K562 (cell line): ENCODE measurements around the gene HOXA9. TPM values are rescaled to one million over a fixed set of nuclear protein-coding genes. Genes with fewer than 3 reads are reported as not detected.

Experiments used
- ATAC-seq: fragments of 200-7000 bp; cut with Tn5 transposase; 3 replicates; pipeline ENCODE4 v1.9.1; 2020; ENCODE audit warnings: moderate library complexity
- BruUV-seq: library from RNA; stranded (reverse); fragments of 400-500 nt; replicated peaks from 2 replicates; lab custom pipeline; 2021; lab: Mats Ljungman, UMichigan
- CTCF ChIA-PET: fragments of 300-600 bp; formaldehyde crosslinking; extraction: SDS; loops from one replicate; lab custom pipeline; 2021; ENCODE audit warnings: low intra/inter-chr PET ratio; lab: Yijun Ruan, JAX
- POLR2A ChIA-PET: fragments of 300-600, 350-650 bp; sonication (Branson Sonifier 250); formaldehyde crosslinking; extraction: SDS; loops from one replicate; lab custom pipeline; 2021; ENCODE audit warnings: antibody characterized with exemption, inconsistent platforms; lab: Yijun Ruan, JAX
- DNase-seq, 4 experiments: peaks; one replicate each; pipeline versions ENCODE4 v3.0.0 to v3.0.0-alpha.2; 2011 to 2018; ENCODE audit warnings: low spot score in 3 of 4, mixed read lengths in 3 of 4; ENCODE audit errors: extremely low read depth in 1 of 4
- FAIRE-seq: peaks from 2 replicates; lab custom pipeline; 2011; peaks lifted over from hg19 to GRCh38; lab: Jason Lieb, UNC
- H2AFZ ChIP-seq: 2 replicates; pipeline ENCODE4 v1.6.0; 2011; ENCODE audit warnings: low read depth, low read length, control low read depth, inconsistent platforms
- H3K27ac ChIP-seq: fragments of 200-600 bp; 3 replicates; pipeline ENCODE4 v1.8.0; 2011; ENCODE audit warnings: low read depth, mild to moderate bottlenecking, control low read depth, inconsistent platforms, low read length, moderate library complexity, mixed read lengths; ENCODE audit errors: extremely low read depth
- H3K27me3 ChIP-seq, 2 experiments: fragments of 300-600 bp in 1 of 2; 2 replicates in 1 of 2; 3 replicates in 1 of 2; pipeline versions ENCODE4 v1.6.0 to v1.8.0; 2011; ENCODE audit warnings: inconsistent platforms in 2 of 2, low read length in 2 of 2, mild to moderate bottlenecking in 1 of 2, mixed read lengths in 1 of 2, moderate library complexity in 1 of 2; ENCODE audit not compliant: control insufficient read depth in 2 of 2, insufficient read depth in 2 of 2
- H3K36me3 ChIP-seq: fragments of 300-600 bp; 3 replicates; pipeline ENCODE4 v1.8.0; 2011; ENCODE audit warnings: mild to moderate bottlenecking, low read length, inconsistent platforms; ENCODE audit not compliant: control insufficient read depth, insufficient read depth
- H3K4me1 ChIP-seq, 2 experiments: fragments of 200-600 bp in 1 of 2; replicated peaks in 1 of 2; 2 replicates in 1 of 2; 3 replicates in 1 of 2; pipeline versions ENCODE4 v1.5.1 to v1.8.0; 2011; ENCODE audit warnings: inconsistent platforms in 2 of 2, low read length in 2 of 2, mild to moderate bottlenecking in 1 of 2, mixed read lengths in 1 of 2, moderate library complexity in 1 of 2; ENCODE audit not compliant: control insufficient read depth in 2 of 2, insufficient read depth in 2 of 2
- H3K4me2 ChIP-seq: 2 replicates; pipeline ENCODE4 v1.6.1; 2011; ENCODE audit warnings: low read length, control low read depth, inconsistent platforms, mixed read lengths; ENCODE audit not compliant: insufficient read depth
- H3K4me3 ChIP-seq: fragments of 200-600 bp; sonication (generic), shearing (Covaris generic); 2 replicates; pipeline ENCODE4 v1.5.1; 2016; ENCODE audit warnings: control low read depth, inconsistent platforms
- H3K79me2 ChIP-seq: fragments of 200-600 bp; 3 replicates; pipeline ENCODE4 v1.8.0; 2011; ENCODE audit warnings: low read length, inconsistent platforms; ENCODE audit not compliant: control insufficient read depth, insufficient read depth
- H3K9ac ChIP-seq, 2 experiments: 2 replicates each; pipeline versions ENCODE4 v1.6.0 to v1.6.1; 2011; ENCODE audit warnings: low read depth in 2 of 2, low read length in 2 of 2, control low read depth in 1 of 2, inconsistent platforms in 1 of 2, mild to moderate bottlenecking in 1 of 2, mixed read lengths in 1 of 2; ENCODE audit not compliant: insufficient read depth in 1 of 2
- H3K9me1 ChIP-seq: one replicate; pipeline ENCODE4 v1.6.0; 2011; ENCODE audit warnings: inconsistent platforms, mild to moderate bottlenecking, low read length, moderate library complexity; ENCODE audit not compliant: control insufficient read depth, insufficient read depth
- H3K9me3 ChIP-seq: replicated peaks from 2 replicates; pipeline ENCODE4 v1.5.1; 2011; ENCODE audit warnings: low read depth, low read length, inconsistent platforms; ENCODE audit not compliant: control insufficient read depth, insufficient read depth
- H4K20me1 ChIP-seq: replicated peaks from 2 replicates; pipeline ENCODE4 v1.6.1; 2011; ENCODE audit warnings: low read length, inconsistent platforms, mixed read lengths; ENCODE audit not compliant: control insufficient read depth, insufficient read depth
- CC2D1A ChIP-seq: fragments of 450-650 bp; IDR thresholded peaks from 2 replicates; pipeline ENCODE4 v1.6.1; 2017; ENCODE audit warnings: mild to moderate bottlenecking
- CHCHD3 ChIP-seq: fragments of 250-450 bp; sonication (Bioruptor Pico); IDR thresholded peaks from 2 replicates; pipeline ENCODE4 v2.1.2; 2022; ENCODE audit warnings: mild to moderate bottlenecking
- HMG20A ChIP-seq: fragments of 450-650 bp; formaldehyde crosslinking; conservative IDR thresholded peaks from 2 replicates; pipeline ENCODE4 v1.4.0; 2020; ENCODE audit warnings: mild to moderate bottlenecking, mixed read lengths
- MBD2 ChIP-seq: sonication (generic); IDR thresholded peaks from 2 replicates; pipeline ENCODE4 v1.6.1; 2016; ENCODE audit warnings: low read depth, borderline replicate concordance
- MCM5 ChIP-seq: fragments of 450-650 bp; IDR thresholded peaks from 2 replicates; pipeline ENCODE4 v1.6.1; 2016; ENCODE audit warnings: low read depth
- RHOXF2B ChIP-seq: fragments of 250-450 bp; sonication (Bioruptor Pico); conservative IDR thresholded peaks from 2 replicates; pipeline ENCODE4 v1.5.1; 2021
- SETDB1 ChIP-seq: IDR thresholded peaks from one replicate; pipeline ENCODE4 v1.6.1; 2012; ENCODE audit warnings: low read length, control low read depth, inconsistent platforms
- SMAD1 ChIP-seq: fragments of 150-350 bp; IDR thresholded peaks from 2 replicates; pipeline ENCODE4 v1.6.1; 2014; ENCODE audit warnings: low read length, low read depth; ENCODE audit not compliant: partially characterized antibody
- XRCC5 ChIP-seq: fragments of 200-400 bp; formaldehyde crosslinking; IDR thresholded peaks from 2 replicates; pipeline ENCODE4 v1.6.1; 2017; ENCODE audit warnings: low read depth, mild to moderate bottlenecking, low read length
- ZNF12 ChIP-seq: sonication (generic); formaldehyde crosslinking; IDR thresholded peaks from 2 replicates; pipeline ENCODE4 v1.4.0; 2020; ENCODE audit warnings: mild to moderate bottlenecking, missing genetic modification reagents
- ZNF134 ChIP-seq: fragments of 250-450 bp; sonication (Bioruptor Pico); conservative IDR thresholded peaks from 2 replicates; pipeline ENCODE4 v1.4.0; 2020
- ZNF436 ChIP-seq: fragments of 250-450, 450-650 bp; sonication (Bioruptor Pico); formaldehyde crosslinking; IDR thresholded peaks from 2 replicates; pipeline ENCODE4 v1.7.0; 2020; ENCODE audit warnings: mild to moderate bottlenecking
- WGBS: fragments of 100-300 bp; shearing (Covaris generic); methylation state at CpG from one replicate; pipeline ENCODE4 v1.1.6; 2016; ENCODE audit warnings: low coverage, mixed read lengths; ENCODE audit not compliant: insufficient coverage; ENCODE audit errors: missing lambda C conversion rate; 5-methylcytosine and 5-hydroxymethylcytosine counted together
- in situ Hi-C: fragments of 300-500 bp; cut with MboI; formaldehyde crosslinking; loops from 4 replicates; pipeline ENCODE4 v1.15.0; 2018; ENCODE audit warnings: inconsistent platforms, mixed read lengths
- intact Hi-C: fragments of 100-400 bp; cut with micrococcal nuclease; formaldehyde crosslinking; loops from 2 replicates; pipeline ENCODE4 v1.14.2; 2022
- polyA plus RNA-seq, 8 experiments: library from polyadenylated mRNA; depleted of rRNA in 4 of 8; stranded (reverse) in 5 of 8; unstranded in 3 of 8; fragments of >200 nt; fragmentation: Nextera tagmentation in 2 of 8; fragmentation: Illumina TruSeq in 1 of 8; extraction: Ambion mirVana in 2 of 8; extraction: Trizol in 1 of 8; gene quantifications; 2 replicates each; pipeline versions ENCODE4 v1.2.1 to v1.2.3, GENCODE V29; 2011 to 2014; ENCODE audit warnings: inconsistent platforms in 1 of 8, missing spikeins in 1 of 8
- total RNA-seq, 7 experiments: library from RNA; depleted of rRNA in 6 of 7; stranded (reverse); fragments of >200 nt in 6 of 7; fragmentation: Illumina TruSeq in 2 of 7; extraction: Trizol in 2 of 7; gene quantifications; 2 replicates each; pipeline versions ENCODE4 v1.2.1 to v1.2.3, GENCODE V29; 2011 to 2021; ENCODE audit warnings: low replicate concordance in 1 of 7

Gene HOXA9
- total and polyA plus RNA-seq, 9 of the 15 experiments (the other 6 are each of a cell fraction or from before 2014, with no cell fraction given): not detected

GRCh38 chr7:27158436-27159265 is 6.7 kb downstream of the HOXA9 start:
- H3K9ac ChIP-seq: no peak overlapping the region
- no peak overlapping the region for H3K4me3 ChIP-seq
- H3K4me1 ChIP-seq: peaks cover 0 to 16% of the 10 kb centered on the region in 2 experiments; a peak in 2 of 5 replicates
- intact Hi-C loops: no loop called here
- H3K4me2 ChIP-seq: no peak overlapping the region
- TF ChIP-seq HMG20A (CRISPR knock-in tag): no peak
- TF ChIP-seq RHOXF2B: no peak
- H2AFZ ChIP-seq: no peak overlapping the region
- WGBS: 32% methylated on average over 32 of the region's 35 CpGs
- H3K9me3 ChIP-seq: no peaks in the 10 kb centered on the region
- no peaks in the 10 kb centered on the region for H3K9me1 ChIP-seq
- BruUV-seq: no TSS peak
- no peak for ATAC-seq
- POLR2A ChIA-PET: interaction anchor here (0.6 kb wide), 1 partner anchor 464 kb away, joined by 3 read pairs; no protein-coding TSS in a partner anchor
- no peak for DNase-seq
- no peaks in the 10 kb centered on the region for H3K36me3 ChIP-seq
- FAIRE-seq: no peak
- no peaks in the 10 kb centered on the region for H3K79me2 ChIP-seq
- no peak overlapping the region for H3K27ac ChIP-seq
- peaks cover 10 to 76% of the 10 kb centered on the region in 2 experiments; a peak in 4 of 5 replicates for H3K27me3 ChIP-seq
- in situ Hi-C loops: loop anchor here (25.0 kb wide), 3 partner anchors 646 to 1271 kb away; no protein-coding TSS in a partner anchor
- H4K20me1 ChIP-seq: no peaks in the 10 kb centered on the region
- CTCF ChIA-PET: no interaction called here

GRCh38 chr7:27157702-27158431 is 7.5 kb downstream of the HOXA9 start:
- H3K27me3 ChIP-seq: peaks cover 13 to 78% of the 10 kb centered on the region in 2 experiments; a peak in 3 of 5 replicates
- H3K4me2 ChIP-seq: no peak overlapping the region
- intact Hi-C loops (no loop called here), in situ Hi-C loops (loop anchor here (25.0 kb wide), 3 partner anchors 646 to 1271 kb away; no protein-coding TSS in a partner anchor)
- 9% methylated on average over 28 of the region's 30 CpGs for WGBS
- ATAC-seq (no peak), DNase-seq (no peak), FAIRE-seq (no peak)
- no peaks in the 10 kb centered on the region for H3K9me3 ChIP-seq
- H3K79me2 ChIP-seq: no peaks in the 10 kb centered on the region
- H2AFZ ChIP-seq: no peak overlapping the region
- H3K27ac ChIP-seq: no peak overlapping the region
- peaks cover 0 to 16% of the 10 kb centered on the region in 2 experiments; a peak in 2 of 5 replicates for H3K4me1 ChIP-seq
- BruUV-seq: no TSS peak
- H3K36me3 ChIP-seq: no peaks in the 10 kb centered on the region
- no peaks in the 10 kb centered on the region for H4K20me1 ChIP-seq
- ChIA-PET CTCF (no interaction called here), POLR2A (interaction anchor here (0.6 kb wide), 1 partner anchor 630 kb away, joined by 4 read pairs; no protein-coding TSS in a partner anchor)
- no peak overlapping the region for H3K4me3 ChIP-seq
- H3K9ac ChIP-seq: no peak overlapping the region
- H3K9me1 ChIP-seq: no peaks in the 10 kb centered on the region
- TF ChIP-seq SETDB1 (no peak), CHCHD3 (CRISPR knock-in tag) (no peak), CC2D1A (no peak), SMAD1 (no peak), HMG20A (CRISPR knock-in tag) (no peak), MCM5 (no peak), ZNF12 (no peak), ZNF436 (CRISPR knock-in tag) (no peak), XRCC5 (no peak), ZNF134 (CRISPR knock-in tag) (no peak), MBD2 (no peak)
